ENCODE measurements around the gene NKIRAS1. TPM values are rescaled to one million over a fixed set of nuclear protein-coding genes. Genes with fewer than 3 reads are reported as not detected.
A peak's percentile ranks its signal among the peaks of the same experiment; 100 is the strongest.

Gene NKIRAS1
- total RNA-seq, 1 donor from 2014 or later = 30.9 TPM

DNA sequence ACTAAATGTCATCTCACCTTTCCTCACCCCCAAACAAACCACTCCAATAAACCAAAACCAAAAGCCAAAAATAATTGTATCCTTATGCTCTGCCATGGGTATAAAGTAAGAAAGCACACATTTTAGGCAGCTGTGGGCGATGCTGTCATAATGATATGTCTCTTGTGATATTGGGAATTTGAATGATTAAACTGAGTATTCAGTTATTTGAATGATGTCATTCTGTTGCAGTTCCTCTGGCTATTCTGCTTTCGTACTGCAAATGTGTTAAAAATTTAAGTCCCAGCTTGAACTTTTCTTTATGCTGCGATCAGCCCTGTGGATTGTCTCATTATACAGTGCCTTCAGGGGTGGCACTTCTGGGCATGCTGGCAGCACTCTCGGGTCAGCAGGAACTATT, 17.5 kb upstream of the NKIRAS1 start:
- Histone ChIP-seq H3K4me2 (no peak overlapping the region), H3K9ac (no peak overlapping the region), H3F3A (ENCODE audit: low read depth) (no peaks in the 10 kb centered on the region), H3K4me3 (no peak overlapping the region), H3K27ac (no peak overlapping the region), H3K79me2 (ENCODE audit: low read depth) (no peaks in the 10 kb centered on the region), H4K20me1 (ENCODE audit: low read depth) (no peaks in the 10 kb centered on the region), H3K9me3 (ENCODE audit: low read depth) (no peaks in the 10 kb centered on the region), H2AFZ (replicated peaks) (no peak overlapping the region), H3K27me3 (no peaks in the 10 kb centered on the region), H3K36me3 (no peaks in the 10 kb centered on the region), H3K4me1 (no peaks in the 10 kb centered on the region)
- peaks cover 2% of the 10 kb centered on the region for H3K27me3 Mint-ChIP-seq (ENCODE audit: insufficient read depth, low read depth)
- H3K27ac Mint-ChIP-seq = no peak overlapping the region
- no peak overlapping the region for H3K4me3 Mint-ChIP-seq
- no peak for TF ChIP-seq EZH2phosphoT487 (IDR thresholded peaks at IDR 0.05)
- DNase-seq (ENCODE audit: low spot score) = no peak
- H3K36me3 Mint-ChIP-seq = no peaks in the 10 kb centered on the region
- peaks cover 9% of the 10 kb centered on the region for H3K4me1 Mint-ChIP-seq
- H3K9me3 Mint-ChIP-seq = peaks cover 3% of the 10 kb centered on the region

DNA sequence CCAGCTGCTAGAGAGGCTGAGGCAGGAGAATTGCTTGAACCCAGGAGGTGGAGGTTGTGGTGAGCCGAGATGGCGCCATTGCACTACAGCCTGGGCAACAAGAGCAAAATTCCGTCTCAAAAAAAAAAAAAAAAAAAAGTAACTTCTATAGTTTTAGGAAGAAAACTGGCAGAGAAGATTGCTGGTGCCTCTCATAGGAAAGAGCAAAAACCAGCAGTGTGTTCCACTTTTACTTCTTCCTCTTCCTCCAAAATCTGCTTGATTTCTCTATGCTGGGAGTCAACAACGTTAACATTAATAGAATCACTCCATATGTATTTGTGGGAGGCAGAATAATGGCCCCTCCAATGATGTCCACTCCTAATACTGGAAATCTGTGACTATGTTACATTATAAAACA, 15.8 kb upstream of the NKIRAS1 start:
- Histone ChIP-seq H3K4me2 (no peak overlapping the region), H3F3A (ENCODE audit: low read depth) (no peaks in the 10 kb centered on the region), H3K27ac (no peak overlapping the region), H3K9me3 (ENCODE audit: low read depth) (no peaks in the 10 kb centered on the region), H3K4me3 (no peak overlapping the region), H2AFZ (replicated peaks) (no peak overlapping the region), H4K20me1 (ENCODE audit: low read depth) (no peaks in the 10 kb centered on the region), H3K4me1 (no peaks in the 10 kb centered on the region), H3K9ac (no peak overlapping the region), H3K36me3 (no peaks in the 10 kb centered on the region), H3K79me2 (ENCODE audit: low read depth) (no peaks in the 10 kb centered on the region), H3K27me3 (no peaks in the 10 kb centered on the region)
- no peak for DNase-seq (ENCODE audit: low spot score)
- no peaks in the 10 kb centered on the region for H3K36me3 Mint-ChIP-seq
- no peak overlapping the region for H3K4me3 Mint-ChIP-seq
- H3K4me1 Mint-ChIP-seq = peaks cover 9% of the 10 kb centered on the region
- TF ChIP-seq, protein P1, sequence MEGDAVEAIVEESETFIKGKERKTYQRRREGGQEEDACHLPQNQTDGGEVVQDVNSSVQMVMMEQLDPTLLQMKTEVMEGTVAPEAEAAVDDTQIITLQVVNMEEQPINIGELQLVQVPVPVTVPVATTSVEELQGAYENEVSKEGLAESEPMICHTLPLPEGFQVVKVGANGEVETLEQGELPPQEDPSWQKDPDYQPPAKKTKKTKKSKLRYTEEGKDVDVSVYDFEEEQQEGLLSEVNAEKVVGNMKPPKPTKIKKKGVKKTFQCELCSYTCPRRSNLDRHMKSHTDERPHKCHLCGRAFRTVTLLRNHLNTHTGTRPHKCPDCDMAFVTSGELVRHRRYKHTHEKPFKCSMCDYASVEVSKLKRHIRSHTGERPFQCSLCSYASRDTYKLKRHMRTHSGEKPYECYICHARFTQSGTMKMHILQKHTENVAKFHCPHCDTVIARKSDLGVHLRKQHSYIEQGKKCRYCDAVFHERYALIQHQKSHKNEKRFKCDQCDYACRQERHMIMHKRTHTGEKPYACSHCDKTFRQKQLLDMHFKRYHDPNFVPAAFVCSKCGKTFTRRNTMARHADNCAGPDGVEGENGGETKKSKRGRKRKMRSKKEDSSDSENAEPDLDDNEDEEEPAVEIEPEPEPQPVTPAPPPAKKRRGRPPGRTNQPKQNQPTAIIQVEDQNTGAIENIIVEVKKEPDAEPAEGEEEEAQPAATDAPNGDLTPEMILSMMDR (IDR thresholded peaks at IDR 0.05) = no peak
- TF ChIP-seq EZH2phosphoT487 (IDR thresholded peaks at IDR 0.05) = no peak
- no peak for TF ChIP-seq EZH2 (IDR thresholded peaks at IDR 0.05)
- H3K9me3 Mint-ChIP-seq = no peaks in the 10 kb centered on the region
- H3K27me3 Mint-ChIP-seq (ENCODE audit: insufficient read depth, low read depth) = no peaks in the 10 kb centered on the region
- no peak overlapping the region for H3K27ac Mint-ChIP-seq

DNA sequence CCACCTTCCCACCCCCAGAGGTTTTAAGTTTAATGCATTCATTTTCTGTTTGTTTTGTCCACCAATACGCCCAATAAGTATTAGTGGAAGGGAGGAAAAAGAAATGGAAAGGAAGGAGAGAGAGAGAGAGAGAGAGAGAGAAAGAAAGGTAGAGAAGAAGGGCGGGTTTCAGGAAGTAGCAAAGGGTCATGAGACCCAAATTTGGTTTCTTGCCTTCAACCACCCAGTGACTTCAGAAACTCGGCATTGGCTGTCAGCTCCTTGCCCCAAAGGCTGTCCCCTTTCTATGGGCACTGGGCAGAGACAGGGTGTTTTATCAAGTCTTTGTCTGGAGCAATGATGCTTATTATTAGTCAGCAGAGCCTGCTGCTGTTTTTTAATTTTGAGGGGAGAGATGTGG, 14.8 kb upstream of the NKIRAS1 start:
- Mint-ChIP-seq H3K4me3 (no peak overlapping the region), H3K27ac (no peak overlapping the region)
- H3K27ac ChIP-seq = no peak overlapping the region

DNA sequence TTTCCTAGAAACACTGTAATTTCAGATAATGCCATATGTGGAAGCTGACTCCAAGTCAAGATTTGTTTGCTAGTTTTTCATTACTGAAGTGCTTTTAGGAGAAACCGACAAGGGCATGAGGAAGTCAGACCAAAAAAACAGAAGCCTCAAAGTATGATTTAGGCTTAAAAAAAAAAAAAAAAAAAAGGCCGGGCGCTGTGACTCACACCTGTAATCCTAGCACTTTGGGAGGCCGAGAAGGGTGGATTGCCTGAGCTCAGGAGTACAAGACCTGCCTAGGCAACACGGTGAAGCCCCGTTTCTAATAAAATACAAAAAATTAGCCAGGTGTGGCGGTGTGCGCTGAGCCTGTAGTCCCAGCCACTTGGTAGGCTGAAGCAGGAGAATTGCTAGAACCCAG, 11.7 kb upstream of the NKIRAS1 start:
- Histone ChIP-seq H3K79me2 (ENCODE audit: low read depth) (no peaks in the 10 kb centered on the region), H2AFZ (replicated peaks) (no peak overlapping the region), H4K20me1 (ENCODE audit: low read depth) (no peaks in the 10 kb centered on the region), H3K9me3 (ENCODE audit: low read depth) (no peaks in the 10 kb centered on the region), H3K4me3 (no peak overlapping the region), H3K4me2 (no peak overlapping the region), H3K27me3 (no peaks in the 10 kb centered on the region), H3K36me3 (no peaks in the 10 kb centered on the region), H3K27ac (no peak overlapping the region), H3K4me1 (no peaks in the 10 kb centered on the region), H3F3A (ENCODE audit: low read depth) (no peaks in the 10 kb centered on the region), H3K9ac (no peak overlapping the region)
- Mint-ChIP-seq H3K27ac (no peak overlapping the region), H3K27me3 (ENCODE audit: insufficient read depth, low read depth) (no peaks in the 10 kb centered on the region), H3K9me3 (no peaks in the 10 kb centered on the region), H3K4me1 (no peaks in the 10 kb centered on the region), H3K4me3 (no peak overlapping the region), H3K36me3 (no peaks in the 10 kb centered on the region)
- TF ChIP-seq, protein P1 (IDR thresholded peaks at IDR 0.05) = no peak
- TF ChIP-seq EZH2 (IDR thresholded peaks at IDR 0.05) (no peak), EZH2phosphoT487 (IDR thresholded peaks at IDR 0.05) (no peak)
- DNase-seq (ENCODE audit: low spot score) = no peak

More for the DNA sequence above, 14.8 kb upstream of the NKIRAS1 start:
- Histone ChIP-seq H2AFZ (replicated peaks) (peak overlapping the region; percentile 15), H3F3A (ENCODE audit: low read depth) (no peaks in the 10 kb centered on the region), H4K20me1 (ENCODE audit: low read depth) (no peaks in the 10 kb centered on the region), H3K79me2 (ENCODE audit: low read depth) (no peaks in the 10 kb centered on the region), H3K4me1 (no peaks in the 10 kb centered on the region), H3K27me3 (no peaks in the 10 kb centered on the region), H3K4me2 (no peak overlapping the region), H3K9ac (no peak overlapping the region), H3K4me3 (no peak overlapping the region), H3K9me3 (ENCODE audit: low read depth) (no peaks in the 10 kb centered on the region), H3K36me3 (no peaks in the 10 kb centered on the region)
- TF ChIP-seq, protein P1 (IDR thresholded peaks at IDR 0.05) = no peak
- TF ChIP-seq EZH2 (IDR thresholded peaks at IDR 0.05) = no peak
- no peak for TF ChIP-seq EZH2phosphoT487 (IDR thresholded peaks at IDR 0.05)
- no peaks in the 10 kb centered on the region for H3K27me3 Mint-ChIP-seq (ENCODE audit: insufficient read depth, low read depth)
- peaks cover 5% of the 10 kb centered on the region for H3K4me1 Mint-ChIP-seq
- no peak for DNase-seq (ENCODE audit: low spot score)
- no peaks in the 10 kb centered on the region for H3K9me3 Mint-ChIP-seq
- H3K36me3 Mint-ChIP-seq = no peaks in the 10 kb centered on the region

All from neural progenitor cell (in vitro differentiated cells).